GM19467 (cell line): ENCODE data around the gene FCSK.
"Not testable (repeated sequence)": the region's sequence is repeated elsewhere in the genome, so short reads cannot be mapped to it uniquely, and the experiment has no call there.

Experiments
- ATAC-seq: cut with Tn5 transposase; IDR thresholded peaks from one replicate; pipeline ENCODE4 v1.9.1; 2021; ENCODE audit warnings: mild to moderate bottlenecking, moderate library complexity; ENCODE audit not compliant: unreplicated experiment

FCSK gene

GRCh38 chr16:70454222-70455034, at the start of gene FCSK:
TSS of gene FCSK (plus strand) at chr16:70454595. CDS start at chr16:70463191, 8,596 bp downstream.
- ATAC-seq: peak; percentile 68

GRCh38 chr16:70406104-70406503, 48.3 kb upstream of the FCSK start:
- not testable (repeated sequence) for ATAC-seq

- no peak for ATAC-seq
Measured at GRCh38 chr16:70407811-70408274, 46.6 kb upstream of the FCSK start.

GRCh38 chr16:70410734-70411133, 43.7 kb upstream of the FCSK start:
- no peak for ATAC-seq

GRCh38 chr16:70412385-70412784, 42.0 kb upstream of the FCSK start:
- ATAC-seq: no peak

- not testable (repeated sequence) for ATAC-seq
Measured at GRCh38 chr16:70413572-70413971, 40.8 kb upstream of the FCSK start.

- peak; percentile 75 for ATAC-seq
Measured at GRCh38 chr16:70416748-70417616, 37.4 kb upstream of the FCSK start.

- ATAC-seq: no peak
Measured at GRCh38 chr16:70417661-70418060, 36.7 kb upstream of the FCSK start.

GRCh38 chr16:70418274-70418992, 36.0 kb upstream of the FCSK start:
- ATAC-seq: no peak

GRCh38 chr16:70418993-70419318, 35.4 kb upstream of the FCSK start:
- no peak for ATAC-seq

- no peak for ATAC-seq
Measured at GRCh38 chr16:70419384-70420327, 34.7 kb upstream of the FCSK start.

- no peak for ATAC-seq
Measured at GRCh38 chr16:70421014-70421413, 33.4 kb upstream of the FCSK start.

GRCh38 chr16:70421473-70422311, 32.7 kb upstream of the FCSK start:
- no peak for ATAC-seq

- ATAC-seq: no peak
Measured at GRCh38 chr16:70422543-70422942, 31.9 kb upstream of the FCSK start.

GRCh38 chr16:70427786-70428177, 26.6 kb upstream of the FCSK start:
- ATAC-seq: no peak

- no peak for ATAC-seq
Measured at GRCh38 chr16:70428178-70428998, 26.0 kb upstream of the FCSK start.

GRCh38 chr16:70429888-70430666, 24.3 kb upstream of the FCSK start:
- peak; percentile 4 for ATAC-seq
